ENCODE measurements around the gene CDX1.

DNA sequence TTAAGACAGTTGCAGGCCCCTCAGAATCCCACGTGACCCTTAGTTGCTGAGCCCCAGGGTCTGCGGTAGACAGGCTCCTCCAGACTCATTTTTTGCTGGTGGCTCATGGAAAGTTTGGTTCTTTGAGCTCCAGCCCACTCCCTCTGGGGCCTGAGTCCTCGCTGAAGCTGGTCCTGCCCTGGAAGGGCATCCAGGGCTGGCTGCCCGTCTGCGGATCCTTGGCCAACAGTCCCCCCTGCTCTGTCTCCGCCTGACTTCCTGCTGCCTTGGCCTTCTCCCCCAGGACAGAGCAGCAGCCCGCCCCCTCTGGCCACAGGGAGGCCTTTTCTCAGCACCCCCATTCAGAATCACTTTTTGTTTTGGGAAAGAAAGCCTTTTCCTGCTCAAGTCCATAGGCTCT is 47.7 kb downstream of the CDX1 start:
- TF ChIP-seq, protein P1, sequence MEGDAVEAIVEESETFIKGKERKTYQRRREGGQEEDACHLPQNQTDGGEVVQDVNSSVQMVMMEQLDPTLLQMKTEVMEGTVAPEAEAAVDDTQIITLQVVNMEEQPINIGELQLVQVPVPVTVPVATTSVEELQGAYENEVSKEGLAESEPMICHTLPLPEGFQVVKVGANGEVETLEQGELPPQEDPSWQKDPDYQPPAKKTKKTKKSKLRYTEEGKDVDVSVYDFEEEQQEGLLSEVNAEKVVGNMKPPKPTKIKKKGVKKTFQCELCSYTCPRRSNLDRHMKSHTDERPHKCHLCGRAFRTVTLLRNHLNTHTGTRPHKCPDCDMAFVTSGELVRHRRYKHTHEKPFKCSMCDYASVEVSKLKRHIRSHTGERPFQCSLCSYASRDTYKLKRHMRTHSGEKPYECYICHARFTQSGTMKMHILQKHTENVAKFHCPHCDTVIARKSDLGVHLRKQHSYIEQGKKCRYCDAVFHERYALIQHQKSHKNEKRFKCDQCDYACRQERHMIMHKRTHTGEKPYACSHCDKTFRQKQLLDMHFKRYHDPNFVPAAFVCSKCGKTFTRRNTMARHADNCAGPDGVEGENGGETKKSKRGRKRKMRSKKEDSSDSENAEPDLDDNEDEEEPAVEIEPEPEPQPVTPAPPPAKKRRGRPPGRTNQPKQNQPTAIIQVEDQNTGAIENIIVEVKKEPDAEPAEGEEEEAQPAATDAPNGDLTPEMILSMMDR (IDR thresholded peaks at IDR 0.05): no peak
- TF ChIP-seq POLR2A (IDR thresholded peaks at IDR 0.05): no peak
- TF ChIP-seq POLR2AphosphoS5 (IDR thresholded peaks at IDR 0.05): no peak
